ENCODE measurements around the gene KIF24. TPM values are rescaled to one million over a fixed set of nuclear protein-coding genes. Genes with fewer than 3 reads are reported as not detected.

KIF24 gene
- total and polyA plus RNA-seq, 2 of the 8 experiments (the other 6 are each of a cell fraction or from before 2014, with no cell fraction given): 2.7 to 3.9 TPM

GRCh38 chr9:34328500-34328986, 525 bp downstream of the KIF24 start:
- Histone ChIP-seq H3K4ac (replicated peaks; ENCODE audit: insufficient read length, low read depth, low read length) (no peak overlapping the region), H3K79me1 (ENCODE audit: low read depth, low read length) (no peaks in the 10 kb centered on the region), H2BK15ac (ENCODE audit: low read length) (no peak overlapping the region), H3K27me3 (replicated peaks in 1 of 4; ENCODE audit: control insufficient read depth in 3 of 4, extremely low read depth in 1 of 4, insufficient read depth in 3 of 4, low read length in 3 of 4) (no peaks in the 10 kb centered on the region), H3K14ac (ENCODE audit: insufficient read length) (no peak overlapping the region), H4K20me1 (replicated peaks in 1 of 2; ENCODE audit: control insufficient read depth in 1 of 2, insufficient read depth in 2 of 2, low read length in 2 of 2) (no peaks in the 10 kb centered on the region), H2BK12ac (ENCODE audit: low read depth, low read length) (no peak overlapping the region), H2BK20ac (ENCODE audit: low read length) (no peak overlapping the region), H4K8ac (ENCODE audit: extremely low read depth, insufficient read depth, low read length) (no peak overlapping the region), H3K56ac (replicated peaks; ENCODE audit: insufficient read length, low read depth, low read length) (no peak overlapping the region), H3K36me3 (ENCODE audit: control insufficient read depth in 2 of 4, insufficient read depth in 4 of 4, low read length in 3 of 4) (no peaks in the 10 kb centered on the region), H3K9me3 (ENCODE audit: insufficient read depth in 2 of 2, low read depth in 1 of 2, low read length in 1 of 2) (no peaks in the 10 kb centered on the region), H2AK5ac (ENCODE audit: low read depth, low read length) (no peak overlapping the region), H3K27ac (ENCODE audit: low read depth, low read length) (peak overlapping the region; percentile 52; the same call in 1 of the 2 replicates), H3K4me2 (ENCODE audit: insufficient read depth in 1 of 2, low read depth in 2 of 2, low read length in 2 of 2) (peak overlapping the region; percentile 74 to 85), H2BK120ac (replicated peaks; ENCODE audit: low read depth, low read length) (no peak overlapping the region), H3K4me1 (replicated peaks in 1 of 4; ENCODE audit: control insufficient read depth in 3 of 4, insufficient read depth in 4 of 4, low read length in 3 of 4) (peaks cover 0 to 2% (median 0%) of the 10 kb centered on the region in 4 experiments; a peak in 1 of 7 replicates), H3K18ac (ENCODE audit: extremely low read depth, low read length) (no peak overlapping the region), H3K79me2 (ENCODE audit: control insufficient read depth in 1 of 2, insufficient read depth in 2 of 2, low read length in 2 of 2) (peaks cover 0 to 6% of the 10 kb centered on the region in 2 experiments; a peak in 2 of 4 replicates), H2BK5ac (ENCODE audit: low read depth, low read length) (no peak overlapping the region), H3K23ac (ENCODE audit: insufficient read length) (no peak overlapping the region), H3K9ac (replicated peaks in 1 of 4; ENCODE audit: extremely low read depth in 1 of 4, low read depth in 3 of 4, low read length in 3 of 4) (peak overlapping the region; percentile 51 to 88 (median 75)), H4K5ac (ENCODE audit: insufficient read length, low read depth, low read length) (no peak overlapping the region), H4K91ac (replicated peaks; ENCODE audit: insufficient read length, low read length) (no peak overlapping the region), H3K4me3 (ENCODE audit: extremely low read depth in 1 of 4, insufficient read depth in 2 of 4, low read depth in 3 of 4, low read length in 4 of 4) (peak overlapping the region; percentile 74 to 96 (median 90)), H3K23me2 (ENCODE audit: low read depth, low read length) (peaks cover 3% of the 10 kb centered on the region), H2AFZ (ENCODE audit: low read length) (peak overlapping the region; percentile 74)
- FAIRE-seq (no peak), DNase-seq (ENCODE audit: low read depth in 1 of 2, low spot score in 2 of 2) (no peak)
- WGBS, 2 experiments (ENCODE audit: extremely low coverage in 1 of 2, insufficient coverage in 1 of 2, insufficient read length in 1 of 2, insufficient replicate concordance in 2 of 2, low coverage in 1 of 2, low lambda C conversion rate in 2 of 2, missing lambda C conversion rate in 1 of 2): 4% methylated on average over 11 of the region's 11 CpGs; no CpG with 5 or more reads in 1 of the 2 experiments
- CTCF ChIA-PET (ENCODE audit: partially characterized antibody): interaction anchor here (0.8 to 1.3 kb wide), 5 partner anchors 33 to 275 kb away, joined by 3 to 4 read pairs (median 3); no protein-coding TSS in a partner anchor
- TF ChIP-seq GTF2F1 (IDR thresholded peaks at IDR 0.05; ENCODE audit: borderline replicate concordance, low read depth, low read length) (no peak), POLR2A (IDR thresholded peaks at IDR 0.05; ENCODE audit: control extremely low read depth in 1 of 2, low read depth in 2 of 2, low read length in 2 of 2) (no peak), SAP30 (IDR thresholded peaks at IDR 0.05; ENCODE audit: insufficient read depth, insufficient replicate concordance, low read length) (no peak), SIN3A (conservative IDR thresholded peaks at IDR 0.05 in 1 of 2, IDR thresholded peaks at IDR 0.05 in 1 of 2; ENCODE audit: low read depth in 1 of 2, low read length in 2 of 2) (no peak)
- POLR2A ChIA-PET (ENCODE audit: partially characterized antibody): no interaction called here

Measured in H1 (cell line).